Stimulated activated CD8-positive, alpha-beta memory T cell treated with anti-CD3 and anti-CD28 coated beads, Interleukin-15, amount 100 ng/mL, for 48 hours (primary cell): ENCODE measurements around the gene OR6Y1.

Experiments
- DNase-seq, 2 donors: peaks; one replicate each; pipeline ENCODE4 v3.0.0-alpha.2; 2020; ENCODE audit warnings: low read depth in 2 of 2

The OR6Y1 gene

GRCh38 chr1:158506369-158506987 is 47.7 kb downstream of the OR6Y1 start:
- DNase-seq: peak; percentile 1 to 9

- DNase-seq: no peak
These were observed 57.8 kb downstream of the OR6Y1 start for GRCh38 chr1:158496374-158496773.

- no peak for DNase-seq
These were observed 59.4 kb downstream of the OR6Y1 start for GRCh38 chr1:158494796-158495195.
